DOHH2 (cell line): ENCODE results near the gene HS3ST4.

Source experiments
- H3F3A ChIP-seq: fragments of 200-600 bp; sonication (generic), shearing (Covaris generic); 2 replicates; pipeline ENCODE4 v1.6.0; 2016; ENCODE audit warnings: antibody characterized with exemption, mild to moderate bottlenecking; ENCODE audit not compliant: control insufficient read depth, insufficient read depth
- H3K27ac ChIP-seq: fragments of 200-600 bp; sonication (generic); 2 replicates; pipeline ENCODE4 v1.5.1; 2014; ENCODE audit warnings: low read depth, mild to moderate bottlenecking, low read length, moderate library complexity
- H3K27me3 ChIP-seq: fragments of 200-600 bp; sonication (generic); 2 replicates; pipeline ENCODE4 v1.6.1; 2014; ENCODE audit warnings: mild to moderate bottlenecking, low read length, mixed read lengths; ENCODE audit not compliant: control insufficient read depth
- H3K36me3 ChIP-seq: fragments of 200-600 bp; sonication (generic); 2 replicates; pipeline ENCODE4 v1.6.1; 2014; ENCODE audit warnings: mild to moderate bottlenecking, low read length, moderate library complexity, mixed read lengths; ENCODE audit not compliant: control insufficient read depth
- H3K4me1 ChIP-seq: fragments of 200-600 bp; sonication (generic); 2 replicates; pipeline ENCODE4 v1.6.1; 2014; ENCODE audit warnings: mild to moderate bottlenecking, low read length, mixed read lengths; ENCODE audit not compliant: control insufficient read depth
- H3K4me2 ChIP-seq: fragments of 200-600 bp; sonication (generic); 2 replicates; pipeline ENCODE4 v1.6.0; 2014; ENCODE audit warnings: mild to moderate bottlenecking, low read length, moderate library complexity
- H3K4me3 ChIP-seq: fragments of 200-600 bp; sonication (generic); 2 replicates; pipeline ENCODE4 v1.5.1; 2014; ENCODE audit warnings: mild to moderate bottlenecking, low read length, mixed read lengths
- H3K79me2 ChIP-seq: fragments of 200-600 bp; sonication (generic); 2 replicates; pipeline ENCODE4 v1.6.1; 2014; ENCODE audit warnings: mild to moderate bottlenecking, low read length, mixed read lengths; ENCODE audit not compliant: control insufficient read depth
- H3K9me2 ChIP-seq: fragments of 200-600 bp; sonication (generic); replicated peaks from 2 replicates; pipeline ENCODE4 v1.6.1; 2014; ENCODE audit warnings: mild to moderate bottlenecking, low read length, mixed read lengths; ENCODE audit not compliant: control insufficient read depth
- H3K9me3 ChIP-seq: fragments of 200-600 bp; sonication (generic); 2 replicates; pipeline ENCODE4 v1.6.1; 2014; ENCODE audit warnings: antibody characterized with exemption, low read length, mixed read lengths; ENCODE audit not compliant: control insufficient read depth, insufficient read depth
- H4K20me1 ChIP-seq: fragments of 200-600 bp; sonication (generic); 2 replicates; pipeline ENCODE4 v1.6.0; 2014; ENCODE audit warnings: low read depth, mild to moderate bottlenecking, antibody characterized with exemption, low read length, moderate library complexity; ENCODE audit not compliant: control insufficient read depth, insufficient read depth
- CTCF ChIP-seq: fragments of 200-600 bp; sonication (generic); IDR thresholded peaks from one replicate; pipeline ENCODE4 v1.5.1; 2014; ENCODE audit warnings: antibody characterized with exemption, mild to moderate bottlenecking, low read depth, low read length; ENCODE audit not compliant: poor library complexity, severe bottlenecking
- EZH2phosphoT487 ChIP-seq: fragments of 200-600 bp; sonication (generic); IDR thresholded peaks from 2 replicates; pipeline ENCODE4 v1.6.1; 2017; ENCODE audit warnings: borderline replicate concordance, mild to moderate bottlenecking, antibody characterized with exemption, low read length, moderate library complexity, mixed read lengths

HS3ST4 gene

GRCh38 chr16:25676820-25677219 lies 14.9 kb upstream of the HS3ST4 start:
- Histone ChIP-seq H3K36me3 (no peaks in the 10 kb centered on the region), H3F3A (no peaks in the 10 kb centered on the region), H3K9me2 (no peaks in the 10 kb centered on the region), H3K4me2 (no peak overlapping the region), H3K4me1 (no peaks in the 10 kb centered on the region), H3K27ac (no peak overlapping the region), H4K20me1 (no peaks in the 10 kb centered on the region), H3K27me3 (no peaks in the 10 kb centered on the region), H3K4me3 (no peak overlapping the region), H3K9me3 (no peaks in the 10 kb centered on the region), H3K79me2 (no peaks in the 10 kb centered on the region)
- TF ChIP-seq EZH2phosphoT487 (no peak), CTCF (no peak)

GRCh38 chr16:25679511-25679910 lies 12.2 kb upstream of the HS3ST4 start:
- no peak for TF ChIP-seq EZH2phosphoT487
- no peak for TF ChIP-seq CTCF
- no peaks in the 10 kb centered on the region for H3F3A ChIP-seq
- no peaks in the 10 kb centered on the region for H4K20me1 ChIP-seq
- no peak overlapping the region for H3K4me3 ChIP-seq
- no peaks in the 10 kb centered on the region for H3K4me1 ChIP-seq
- no peaks in the 10 kb centered on the region for H3K27me3 ChIP-seq
- H3K27ac ChIP-seq, result no peak overlapping the region
- no peaks in the 10 kb centered on the region for H3K79me2 ChIP-seq
- H3K9me3 ChIP-seq, result no peaks in the 10 kb centered on the region
- no peak overlapping the region for H3K4me2 ChIP-seq
- no peaks in the 10 kb centered on the region for H3K36me3 ChIP-seq
- no peaks in the 10 kb centered on the region for H3K9me2 ChIP-seq

DNA sequence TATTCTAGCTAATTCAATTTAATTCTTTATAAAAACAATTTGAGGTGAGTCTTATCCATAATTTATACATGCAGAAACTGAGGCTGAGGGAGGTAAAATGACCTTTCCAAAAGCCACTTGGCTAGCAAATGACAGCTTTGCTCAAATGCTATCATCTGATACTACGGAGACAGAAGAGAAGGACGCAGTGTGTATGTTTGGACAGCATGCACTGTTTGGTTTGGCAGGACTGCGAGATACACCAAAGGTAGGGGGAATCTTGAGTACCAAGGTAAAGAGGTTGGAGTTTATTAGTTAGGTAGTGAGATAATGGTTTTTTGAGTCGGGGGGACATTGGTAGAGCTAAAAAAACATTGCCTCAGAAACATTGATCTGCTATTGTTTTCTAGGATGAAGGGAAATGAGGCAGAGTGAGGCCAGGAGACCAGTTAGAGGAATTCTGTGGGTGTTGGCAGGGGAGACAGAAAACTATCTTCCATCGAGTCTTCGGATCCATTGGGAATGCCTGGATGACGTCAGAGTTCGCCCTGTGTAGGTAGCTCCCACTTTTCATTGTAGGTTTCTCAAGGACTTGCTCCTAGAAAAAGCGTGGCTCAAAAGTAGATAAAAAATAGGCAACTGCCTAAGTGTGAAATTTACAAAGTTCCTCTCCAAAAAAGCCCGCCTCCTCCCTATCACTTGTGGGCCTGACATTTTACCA lies 2.5 kb upstream of the HS3ST4 start:
- H3K9me3 ChIP-seq, result no peaks in the 10 kb centered on the region
- H3K79me2 ChIP-seq, result no peaks in the 10 kb centered on the region
- H3K4me1 ChIP-seq, result no peaks in the 10 kb centered on the region
- TF ChIP-seq EZH2phosphoT487, result no peak
- H3K27ac ChIP-seq, result no peak overlapping the region
- H3K27me3 ChIP-seq, result peaks cover 16% of the 10 kb centered on the region; the same call in 1 of the 2 replicates
- H3K4me2 ChIP-seq, result no peak overlapping the region
- no peak overlapping the region for H3K4me3 ChIP-seq
- no peaks in the 10 kb centered on the region for H4K20me1 ChIP-seq
- H3K36me3 ChIP-seq, result no peaks in the 10 kb centered on the region
- no peaks in the 10 kb centered on the region for H3K9me2 ChIP-seq
- no peaks in the 10 kb centered on the region for H3F3A ChIP-seq

GRCh38 chr16:25690552-25691143 lies 1.1 kb upstream of the HS3ST4 start:
- H4K20me1 ChIP-seq, result no peaks in the 10 kb centered on the region
- H3K27me3 ChIP-seq, result peaks cover 26% of the 10 kb centered on the region; the same call in 1 of the 2 replicates
- H3K4me2 ChIP-seq, result no peak overlapping the region
- no peak overlapping the region for H3K27ac ChIP-seq
- H3F3A ChIP-seq, result no peaks in the 10 kb centered on the region
- no peaks in the 10 kb centered on the region for H3K79me2 ChIP-seq
- no peaks in the 10 kb centered on the region for H3K4me1 ChIP-seq
- H3K9me2 ChIP-seq, result no peaks in the 10 kb centered on the region
- H3K36me3 ChIP-seq, result no peaks in the 10 kb centered on the region
- H3K4me3 ChIP-seq, result no peak overlapping the region
- TF ChIP-seq EZH2phosphoT487, result no peak
- TF ChIP-seq CTCF, result no peak
- no peaks in the 10 kb centered on the region for H3K9me3 ChIP-seq
